GM18505 (cell line): Measurements from ENCODE around the gene TACC2.

Experiments
- ATAC-seq: cut with Tn5 transposase; IDR thresholded peaks from one replicate; pipeline ENCODE4 v1.9.1; 2021; ENCODE audit not compliant: unreplicated experiment
- POLR2A ChIP-seq: IDR thresholded peaks from 4 replicates; pipeline ENCODE4 v1.6.1; 2011; ENCODE audit warnings: borderline replicate concordance; ENCODE audit not compliant: insufficient read depth, insufficient read length; ENCODE audit errors: extremely low read depth

The TACC2 gene

GRCh38 chr10:122181876-122182275 lies 192.9 kb downstream of the TACC2 start:
- ATAC-seq: no peak

GRCh38 chr10:122182308-122182707 lies 193.3 kb downstream of the TACC2 start:
- TF ChIP-seq POLR2A: no peak
- ATAC-seq: no peak

More at GRCh38 chr10:122181876-122182275, 192.9 kb downstream of the TACC2 start:
- no peak for TF ChIP-seq POLR2A

- no peak for TF ChIP-seq POLR2A
- no peak for ATAC-seq
Measured at GRCh38 chr10:122184254-122184653, 195.3 kb downstream of the TACC2 start.

GRCh38 chr10:122185643-122186042 lies 196.7 kb downstream of the TACC2 start:
- no peak for ATAC-seq
- TF ChIP-seq POLR2A: no peak

GRCh38 chr10:122186816-122187810 lies 198.2 kb downstream of the TACC2 start:
- TF ChIP-seq POLR2A: no peak
- no peak for ATAC-seq

GRCh38 chr10:122188706-122189105 lies 199.7 kb downstream of the TACC2 start:
- no peak for ATAC-seq
- no peak for TF ChIP-seq POLR2A

- no peak for TF ChIP-seq POLR2A
Measured at GRCh38 chr10:122189185-122189584, 200.2 kb downstream of the TACC2 start.

GRCh38 chr10:122190176-122190943 lies 201.4 kb downstream of the TACC2 start:
- no peak for TF ChIP-seq POLR2A
- ATAC-seq: no peak

More at GRCh38 chr10:122189185-122189584, 200.2 kb downstream of the TACC2 start:
- no peak for ATAC-seq

GRCh38 chr10:122191936-122192541 lies 203.1 kb downstream of the TACC2 start:
- TF ChIP-seq POLR2A: no peak
- no peak for ATAC-seq

GRCh38 chr10:122194251-122194650 lies 205.3 kb downstream of the TACC2 start:
- ATAC-seq: no peak
- TF ChIP-seq POLR2A: no peak

- TF ChIP-seq POLR2A: no peak
- no peak for ATAC-seq
Measured at GRCh38 chr10:122196218-122196617, 207.3 kb downstream of the TACC2 start.

- ATAC-seq: no peak
- no peak for TF ChIP-seq POLR2A
Measured at GRCh38 chr10:122197611-122198222, 208.8 kb downstream of the TACC2 start.

GRCh38 chr10:122198631-122199030 lies 209.7 kb downstream of the TACC2 start:
- TF ChIP-seq POLR2A: no peak

More at GRCh38 chr10:122198631-122199030, 209.7 kb downstream of the TACC2 start:
- no peak for ATAC-seq
